Mesenchymal stem cell (in vitro differentiated cells and primary cell): ENCODE results near the gene PROSER2.

ENCODE experiments used
- DNase-seq: peaks from one replicate; pipeline ENCODE4 v3.0.0-alpha.2; 2013
- H2AFZ ChIP-seq: one replicate; pipeline ENCODE4 v1.6.1; 2013; ENCODE audit warnings: low read depth, mild to moderate bottlenecking, control low read depth, inconsistent platforms, low read length, moderate library complexity
- H2AK5ac ChIP-seq: 2 replicates; pipeline ENCODE4 v1.6.1; 2013; ENCODE audit warnings: low read length, moderate library complexity, mild to moderate bottlenecking, inconsistent platforms; ENCODE audit not compliant: severe bottlenecking
- H2BK120ac ChIP-seq: one replicate; pipeline ENCODE4 v1.6.1; 2013; ENCODE audit warnings: low read depth, mild to moderate bottlenecking, inconsistent platforms, low read length, moderate library complexity
- H2BK12ac ChIP-seq, 2 experiments: one replicate each; pipeline ENCODE4 v1.6.1; 2013; ENCODE audit warnings: inconsistent platforms in 2 of 2, low read length in 2 of 2, mild to moderate bottlenecking in 2 of 2, moderate library complexity in 2 of 2, control low read depth in 1 of 2
- H2BK15ac ChIP-seq: one replicate; pipeline ENCODE4 v1.6.1; 2013; ENCODE audit warnings: mild to moderate bottlenecking, low read depth, inconsistent platforms; ENCODE audit not compliant: poor library complexity, severe bottlenecking
- H2BK5ac ChIP-seq: 2 replicates; pipeline ENCODE4 v1.6.1; 2013; ENCODE audit warnings: low read depth, mild to moderate bottlenecking, low read length, control low read depth, inconsistent platforms; ENCODE audit not compliant: poor library complexity, severe bottlenecking
- H3K14ac ChIP-seq, 2 experiments: one replicate each; pipeline ENCODE4 v1.6.1; 2013; ENCODE audit warnings: inconsistent platforms in 2 of 2, low read length in 2 of 2, control low read depth in 1 of 2, mild to moderate bottlenecking in 1 of 2, moderate library complexity in 1 of 2
- H3K18ac ChIP-seq, 2 experiments: one replicate each; pipeline ENCODE4 v1.6.1; 2013; ENCODE audit warnings: inconsistent platforms in 2 of 2, low read length in 2 of 2, control low read depth in 1 of 2, low read depth in 1 of 2, mild to moderate bottlenecking in 1 of 2
- H3K23ac ChIP-seq, 2 experiments: one replicate each; pipeline ENCODE4 v1.6.1; 2013; ENCODE audit warnings: inconsistent platforms in 2 of 2, low read length in 2 of 2, mild to moderate bottlenecking in 2 of 2, moderate library complexity in 2 of 2, control low read depth in 1 of 2
- H3K27ac ChIP-seq: 2 replicates; pipeline ENCODE4 v1.5.1; 2013; ENCODE audit warnings: mild to moderate bottlenecking, moderate library complexity, low read length, control low read depth, inconsistent platforms; ENCODE audit not compliant: poor library complexity, severe bottlenecking
- H3K27me3 ChIP-seq, 2 experiments: 2 replicates each; pipeline versions ENCODE4 v1.6.1 to v1.7.0; 2013; ENCODE audit warnings: low read length in 2 of 2, mild to moderate bottlenecking in 2 of 2, moderate library complexity in 2 of 2, control low read depth in 1 of 2, inconsistent platforms in 1 of 2; ENCODE audit not compliant: control insufficient read depth in 1 of 2, insufficient read depth in 1 of 2
- H3K36me3 ChIP-seq, 2 experiments: 2 replicates each; pipeline versions ENCODE4 v1.6.1 to v1.7.0; 2013; ENCODE audit warnings: low read length in 2 of 2, control low read depth in 1 of 2, inconsistent platforms in 1 of 2, low read depth in 1 of 2, mild to moderate bottlenecking in 1 of 2; ENCODE audit not compliant: insufficient read depth in 2 of 2, control insufficient read depth in 1 of 2
- H3K4ac ChIP-seq, 2 experiments: one replicate each; pipeline ENCODE4 v1.6.1; 2013; ENCODE audit warnings: inconsistent platforms in 2 of 2, low read length in 2 of 2, mild to moderate bottlenecking in 2 of 2, moderate library complexity in 2 of 2, control low read depth in 1 of 2, low read depth in 1 of 2
- H3K4me1 ChIP-seq: 2 replicates; pipeline ENCODE4 v1.6.1; 2013; ENCODE audit warnings: low read depth, low read length, control low read depth; ENCODE audit not compliant: control insufficient read depth, insufficient read depth
- H3K4me2 ChIP-seq: 2 replicates; pipeline ENCODE4 v1.6.1; 2013; ENCODE audit warnings: low read length, mild to moderate bottlenecking, inconsistent platforms; ENCODE audit not compliant: poor library complexity, severe bottlenecking
- H3K4me3 ChIP-seq, 2 experiments: 2 replicates each; pipeline versions ENCODE4 v1.5.1 to v1.7.0; 2013; ENCODE audit warnings: low read length in 2 of 2, mild to moderate bottlenecking in 2 of 2, control low read depth in 1 of 2, low read depth in 1 of 2; ENCODE audit not compliant: insufficient read depth in 1 of 2
- H3K79me1 ChIP-seq: replicated peaks from 2 replicates; pipeline ENCODE4 v1.6.1; 2013; ENCODE audit warnings: mild to moderate bottlenecking, control low read depth, low read length, inconsistent platforms; ENCODE audit not compliant: poor library complexity, severe bottlenecking
- H3K9ac ChIP-seq: 2 replicates; pipeline ENCODE4 v1.7.0; 2013; ENCODE audit warnings: mild to moderate bottlenecking, low read length, moderate library complexity
- H3K9me3 ChIP-seq: 2 replicates; pipeline ENCODE4 v1.7.0; 2013; ENCODE audit warnings: mild to moderate bottlenecking, low read length; ENCODE audit not compliant: control insufficient read depth
- H4K8ac ChIP-seq: one replicate; pipeline ENCODE4 v1.6.1; 2013; ENCODE audit warnings: inconsistent platforms, mild to moderate bottlenecking, low read length, moderate library complexity
- H4K91ac ChIP-seq: one replicate; pipeline ENCODE4 v1.6.1; 2013; ENCODE audit warnings: mild to moderate bottlenecking, low read length, inconsistent platforms
- WGBS: methylation state at CpG from one replicate; pipeline ENCODE4 v1.1.7; 2013; ENCODE audit warnings: mixed read lengths; 5-methylcytosine and 5-hydroxymethylcytosine counted together

Gene PROSER2

DNA sequence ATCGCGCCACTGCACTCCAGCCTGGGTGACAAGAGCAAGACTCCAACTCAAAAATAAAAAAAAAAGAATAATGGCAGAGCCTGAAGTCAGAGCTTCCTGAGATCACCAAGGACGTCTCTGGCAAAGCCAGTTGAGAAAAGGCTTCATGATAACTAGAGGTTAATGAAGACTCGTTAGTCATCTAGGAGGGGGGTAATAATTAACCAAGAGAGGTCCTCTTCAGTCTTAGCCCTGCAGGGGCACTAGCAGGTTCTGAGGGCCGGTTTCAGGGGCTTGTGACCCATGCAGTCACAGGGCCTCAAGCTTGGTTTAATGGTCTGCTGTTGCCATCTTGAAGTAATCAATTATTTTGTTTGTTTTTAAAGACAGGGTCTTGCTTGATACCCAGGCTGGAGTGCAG lies 28.6 kb upstream of the PROSER2 start:
- Histone ChIP-seq H2BK120ac (no peak overlapping the region), H3K4ac (no peak overlapping the region), H2AFZ (no peak overlapping the region), H3K27ac (peak overlapping the region; percentile 53), H4K8ac (no peak overlapping the region), H3K14ac (no peak overlapping the region), H4K91ac (no peak overlapping the region), H2BK12ac (no peak overlapping the region), H3K23ac (no peak overlapping the region), H2AK5ac (peak overlapping the region; percentile 34), H3K27me3 (peaks cover 0 to 22% of the 10 kb centered on the region in 2 experiments), H3K79me1 (no peaks in the 10 kb centered on the region), H3K9ac (no peak overlapping the region), H3K9me3 (no peaks in the 10 kb centered on the region), H3K4me2 (no peak overlapping the region), H3K18ac (no peak overlapping the region), H3K36me3 (no peaks in the 10 kb centered on the region), H2BK15ac (no peak overlapping the region), H2BK5ac (no peak overlapping the region), H3K4me1 (peaks cover 21% of the 10 kb centered on the region), H3K4me3 (no peak overlapping the region)
- no peak for DNase-seq
- WGBS: 81% methylated on average over 5 of the region's 5 CpGs

DNA sequence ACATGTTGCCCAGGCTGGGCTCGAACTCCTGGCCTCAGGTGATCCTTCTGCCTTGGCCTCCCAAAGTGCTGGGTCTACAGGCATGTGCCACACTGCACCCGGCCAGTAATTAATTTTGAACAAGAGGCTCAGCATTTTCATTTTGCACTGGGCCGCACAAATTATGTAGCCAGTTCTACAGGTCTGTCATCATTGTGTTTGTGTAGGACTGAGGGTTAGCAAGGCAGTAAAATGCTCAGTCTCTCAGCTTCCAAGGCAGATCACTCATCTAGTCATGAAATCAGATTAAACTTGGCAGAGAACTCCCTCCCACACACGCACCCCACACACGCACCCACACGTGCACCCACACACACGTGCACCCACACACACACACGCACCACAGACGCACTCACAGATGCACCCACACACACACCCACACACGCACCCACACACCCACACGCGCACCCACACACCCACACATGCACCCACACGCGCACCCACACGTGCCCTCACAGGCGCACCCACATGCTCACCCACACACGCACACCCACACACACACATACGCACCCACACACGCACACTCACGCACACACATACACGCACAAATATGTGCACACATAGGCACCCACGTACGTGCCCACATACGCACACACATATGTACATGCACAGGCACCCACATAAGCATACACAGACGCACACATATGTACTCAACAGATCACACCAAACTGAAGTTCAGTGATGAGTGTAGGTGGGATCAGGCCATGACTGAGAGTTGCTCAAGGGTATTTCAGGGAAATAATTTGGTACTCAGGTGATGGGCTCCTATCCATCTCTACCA lies 27.8 kb upstream of the PROSER2 start:
- Histone ChIP-seq H3K27me3 (peaks cover 0 to 15% of the 10 kb centered on the region in 2 experiments), H3K27ac (peak overlapping the region; percentile 53), H3K23ac (no peak overlapping the region), H3K36me3 (no peaks in the 10 kb centered on the region), H2BK15ac (no peak overlapping the region), H3K79me1 (no peaks in the 10 kb centered on the region), H3K4ac (no peak overlapping the region), H4K91ac (peak overlapping the region; percentile 5), H2AFZ (no peak overlapping the region), H3K18ac (no peak overlapping the region), H3K14ac (peak overlapping the region in 1 of 2 experiments; percentile 5), H4K8ac (no peak overlapping the region), H3K9ac (no peak overlapping the region), H3K4me1 (peaks cover 21% of the 10 kb centered on the region), H3K9me3 (no peaks in the 10 kb centered on the region), H3K4me2 (no peak overlapping the region), H3K4me3 (no peak overlapping the region), H2AK5ac (peak overlapping the region; percentile 34), H2BK12ac (no peak overlapping the region), H2BK120ac (no peak overlapping the region), H2BK5ac (no peak overlapping the region)
- 92% methylated on average over 24 of the region's 25 CpGs for WGBS
- DNase-seq: no peak

- Histone ChIP-seq H3K4me1 (peaks cover 21% of the 10 kb centered on the region), H2AFZ (no peak overlapping the region), H3K27me3 (peaks cover 0 to 4% of the 10 kb centered on the region in 2 experiments), H3K4me3 (no peak overlapping the region), H4K8ac (no peak overlapping the region), H3K4me2 (no peak overlapping the region), H3K36me3 (no peaks in the 10 kb centered on the region), H3K79me1 (no peaks in the 10 kb centered on the region), H2BK120ac (no peak overlapping the region), H3K18ac (no peak overlapping the region), H2BK12ac (no peak overlapping the region), H3K23ac (no peak overlapping the region), H4K91ac (no peak overlapping the region), H3K4ac (no peak overlapping the region), H2BK5ac (no peak overlapping the region), H3K14ac (no peak overlapping the region), H3K9me3 (no peaks in the 10 kb centered on the region), H3K27ac (no peak overlapping the region), H3K9ac (no peak overlapping the region), H2BK15ac (no peak overlapping the region), H2AK5ac (peak overlapping the region; percentile 50)
- 94% methylated on average over 2 of the region's 2 CpGs for WGBS
- DNase-seq: no peak
These were observed 26.7 kb upstream of the PROSER2 start for GRCh38 chr10:11796474-11796873.

DNA sequence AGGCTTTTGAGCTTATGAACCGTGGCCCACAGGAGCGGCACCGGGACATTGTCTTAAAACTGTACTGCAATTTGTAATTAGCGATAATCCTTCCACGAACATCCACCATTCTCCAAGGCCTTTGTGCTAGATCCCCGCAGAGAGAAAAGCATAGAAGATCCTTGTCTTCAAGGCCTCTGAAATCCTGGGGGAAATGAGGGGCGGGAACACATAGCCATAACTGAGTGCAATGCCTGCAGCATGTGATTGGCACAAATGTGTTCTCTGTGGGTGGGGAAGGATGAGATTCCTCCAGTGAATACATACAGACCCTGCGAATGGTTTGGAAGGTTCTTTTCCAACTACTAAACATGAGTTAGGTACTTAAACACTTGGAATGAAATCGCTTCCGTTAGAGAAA lies 25.9 kb upstream of the PROSER2 start:
- Histone ChIP-seq H3K14ac (no peak overlapping the region), H4K8ac (no peak overlapping the region), H2AFZ (no peak overlapping the region), H3K9ac (no peak overlapping the region), H3K23ac (no peak overlapping the region), H3K27ac (no peak overlapping the region), H3K9me3 (no peaks in the 10 kb centered on the region), H2BK5ac (no peak overlapping the region), H3K4me2 (no peak overlapping the region), H3K18ac (no peak overlapping the region), H4K91ac (no peak overlapping the region), H3K4me3 (no peak overlapping the region), H2BK120ac (no peak overlapping the region), H3K79me1 (no peaks in the 10 kb centered on the region), H3K36me3 (no peaks in the 10 kb centered on the region), H2AK5ac (no peak overlapping the region), H3K4me1 (peaks cover 21% of the 10 kb centered on the region), H3K4ac (no peak overlapping the region), H2BK12ac (no peak overlapping the region), H2BK15ac (no peak overlapping the region), H3K27me3 (no peaks in the 10 kb centered on the region)
- WGBS: 98% methylated on average over 10 of the region's 10 CpGs
- DNase-seq: no peak
